ENCODE data around the gene NLRC5. TPM values are rescaled to one million over a fixed set of nuclear protein-coding genes. Genes with fewer than 3 reads are reported as not detected.

The NLRC5 gene
- total RNA-seq, 2 experiments from 2014 or later = 424 to 434 TPM

- ATAC-seq (ENCODE audit: poor library complexity) (no peak), DNase-seq (no peak)
- H3K36me3 ChIP-seq (ENCODE audit: insufficient read depth, low read length) = peaks cover 97% of the 10 kb centered on the region
- Mint-ChIP-seq H3K27ac (peak overlapping the region; percentile 94), H3K4me3 (no peak overlapping the region), H3K27me3 (no peaks in the 10 kb centered on the region), H3K9me3 (no peaks in the 10 kb centered on the region), H3K4me1 (ENCODE audit: low read depth) (peaks cover 76% of the 10 kb centered on the region), H3K36me3 (ENCODE audit: low read depth) (peaks cover 95% of the 10 kb centered on the region)
- intact Hi-C loops (cut with DNase I, micrococcal nuclease) = no loop called here
- H3K27me3 ChIP-seq (ENCODE audit: control insufficient read depth in 1 of 2, insufficient read depth in 2 of 2, low read length in 2 of 2) = no peaks in the 10 kb centered on the region
- peaks cover 81% of the 10 kb centered on the region for H3K4me1 ChIP-seq (ENCODE audit: insufficient read depth, low read length)
- TF ChIP-seq CTCF (IDR thresholded peaks at IDR 0.05) = no peak
- CTCF ChIA-PET = interaction anchor here (0.9 kb wide), 1 partner anchor 9 kb away, joined by 4 read pairs; no protein-coding TSS in a partner anchor
- H3K9me3 ChIP-seq (ENCODE audit: control insufficient read depth in 1 of 2, insufficient read depth in 1 of 2, low read length in 2 of 2) = no peaks in the 10 kb centered on the region
- peak overlapping the region in 1 of 2 donors; percentile 51 for H3K27ac ChIP-seq (ENCODE audit: low read depth in 1 of 2, low read length in 2 of 2)
- no peak overlapping the region for H3K4me3 ChIP-seq (ENCODE audit: low read length)
- POLR2A ChIA-PET = interaction anchor here (0.6 to 1.6 kb wide), 3 partner anchors 9 to 101 kb away, joined by 3 to 6 read pairs (median 3); no protein-coding TSS in a partner anchor
Measured at GRCh38 chr16:57032931-57033330, 43.6 kb downstream of the NLRC5 start.

- Mint-ChIP-seq H3K4me3 (no peak overlapping the region), H3K36me3 (ENCODE audit: low read depth) (peaks cover 91% of the 10 kb centered on the region), H3K27ac (peak overlapping the region; percentile 94), H3K4me1 (ENCODE audit: low read depth) (peaks cover 82% of the 10 kb centered on the region), H3K9me3 (no peaks in the 10 kb centered on the region), H3K27me3 (no peaks in the 10 kb centered on the region)
- POLR2A ChIA-PET = interaction anchor here (0.6 to 6.7 kb wide), 5 partner anchors 9 to 150 kb away, joined by 3 to 81 read pairs (median 5); partner anchors contain the start of genes NLRC5, PSME3IP1 and RSPRY1
- no peak for TF ChIP-seq CTCF (IDR thresholded peaks at IDR 0.05)
- peaks cover 84% of the 10 kb centered on the region for H3K36me3 ChIP-seq (ENCODE audit: insufficient read depth, low read length)
- H3K9me3 ChIP-seq (ENCODE audit: control insufficient read depth in 1 of 2, insufficient read depth in 1 of 2, low read length in 2 of 2) = peaks cover 0 to 3% of the 10 kb centered on the region in 2 experiments
- CTCF ChIA-PET = interaction anchor here (2.1 kb wide), 1 partner anchor 72 kb away, joined by 4 read pairs; no protein-coding TSS in a partner anchor
- no peak for ATAC-seq (ENCODE audit: poor library complexity)
- H3K27me3 ChIP-seq (ENCODE audit: control insufficient read depth in 1 of 2, insufficient read depth in 2 of 2, low read length in 2 of 2) = no peaks in the 10 kb centered on the region
- peak overlapping the region; percentile 57 to 64 for H3K27ac ChIP-seq (ENCODE audit: low read depth in 1 of 2, low read length in 2 of 2)
- peak in 1 of 14 experiments; percentile 34 for DNase-seq
- H3K4me3 ChIP-seq (ENCODE audit: low read length) = no peak overlapping the region
- H3K4me1 ChIP-seq (ENCODE audit: insufficient read depth, low read length) = peaks cover 86% of the 10 kb centered on the region
- intact Hi-C loops (cut with DNase I, micrococcal nuclease) = loop anchor here in 1 of 2 experiments (5.0 kb wide), 1 partner anchor 106 kb away; no protein-coding TSS in a partner anchor
Measured at GRCh38 chr16:57036315-57036714, 47.0 kb downstream of the NLRC5 start.

GRCh38 chr16:57036945-57037344 lies 47.6 kb downstream of the NLRC5 start:
- Mint-ChIP-seq H3K27me3 (no peaks in the 10 kb centered on the region), H3K9me3 (no peaks in the 10 kb centered on the region), H3K36me3 (ENCODE audit: low read depth) (peaks cover 91% of the 10 kb centered on the region), H3K27ac (peak overlapping the region; percentile 94), H3K4me1 (ENCODE audit: low read depth) (peaks cover 88% of the 10 kb centered on the region), H3K4me3 (no peak overlapping the region)
- H3K36me3 ChIP-seq (ENCODE audit: insufficient read depth, low read length) = peaks cover 79% of the 10 kb centered on the region
- intact Hi-C loops (cut with DNase I, micrococcal nuclease) = loop anchor here in 1 of 2 experiments (5.0 kb wide), 1 partner anchor 105 kb away; no protein-coding TSS in a partner anchor
- DNase-seq = no peak
- ATAC-seq (ENCODE audit: poor library complexity) = no peak
- peaks cover 0 to 3% of the 10 kb centered on the region in 2 experiments for H3K9me3 ChIP-seq (ENCODE audit: control insufficient read depth in 1 of 2, insufficient read depth in 1 of 2, low read length in 2 of 2)
- CTCF ChIA-PET = interaction anchor here (2.1 kb wide), 1 partner anchor 73 kb away, joined by 4 read pairs; no protein-coding TSS in a partner anchor
- no peak overlapping the region for H3K4me3 ChIP-seq (ENCODE audit: low read length)
- H3K27me3 ChIP-seq (ENCODE audit: control insufficient read depth in 1 of 2, insufficient read depth in 2 of 2, low read length in 2 of 2) = no peaks in the 10 kb centered on the region
- peak overlapping the region; percentile 57 to 64 for H3K27ac ChIP-seq (ENCODE audit: low read depth in 1 of 2, low read length in 2 of 2)
- peaks cover 91% of the 10 kb centered on the region for H3K4me1 ChIP-seq (ENCODE audit: insufficient read depth, low read length)
- TF ChIP-seq CTCF (IDR thresholded peaks at IDR 0.05) = no peak
- POLR2A ChIA-PET = interaction anchor here (0.6 to 6.7 kb wide), 5 partner anchors 9 to 149 kb away, joined by 3 to 81 read pairs (median 5); partner anchors contain the start of genes NLRC5, PSME3IP1 and RSPRY1
